CD14-positive monocyte (primary cell): Measurements from ENCODE around the gene ZNF778. TPM values are rescaled to one million over a fixed set of nuclear protein-coding genes. Genes with fewer than 3 reads are reported as not detected.

Source experiments
- DNase-seq, 3 donors: peaks; one replicate each; pipeline ENCODE4 v3.0.0-alpha.2; 2011 to 2022
- H2AFZ ChIP-seq: 2 replicates; pipeline ENCODE4 v1.6.0; 2012; ENCODE audit warnings: mild to moderate bottlenecking, low read depth, low read length, inconsistent platforms; ENCODE audit not compliant: insufficient read depth, poor library complexity, severe bottlenecking
- H3K27ac ChIP-seq, 2 donors: 1 replicate in 1 of 2; 2 replicates in 1 of 2; pipeline ENCODE4 v1.5.1; 2012 to 2013; ENCODE audit warnings: low read length in 2 of 2, control low read depth in 1 of 2, inconsistent platforms in 1 of 2, low read depth in 1 of 2, mild to moderate bottlenecking in 1 of 2
- H3K27me3 ChIP-seq, 2 donors: one replicate each; pipeline versions ENCODE4 v1.6.0 to v1.6.1; 2011 to 2013; ENCODE audit warnings: low read length in 2 of 2; ENCODE audit not compliant: control insufficient read depth in 2 of 2, insufficient read depth in 2 of 2
- H3K36me3 ChIP-seq, 2 donors: replicated peaks in 1 of 2; 1 replicate in 1 of 2; 2 replicates in 1 of 2; pipeline versions ENCODE4 v1.5.1 to v1.6.1; 2012 to 2013; ENCODE audit warnings: low read length in 2 of 2, control low read depth in 1 of 2, inconsistent platforms in 1 of 2, mild to moderate bottlenecking in 1 of 2; ENCODE audit not compliant: insufficient read depth in 2 of 2, control insufficient read depth in 1 of 2
- H3K4me1 ChIP-seq, 2 donors: 1 replicate in 1 of 2; 2 replicates in 1 of 2; pipeline versions ENCODE4 v1.5.1 to v1.6.1; 2012 to 2013; ENCODE audit warnings: low read length in 2 of 2, control low read depth in 1 of 2, inconsistent platforms in 1 of 2, mild to moderate bottlenecking in 1 of 2, moderate library complexity in 1 of 2; ENCODE audit not compliant: insufficient read depth in 2 of 2, control insufficient read depth in 1 of 2
- H3K4me2 ChIP-seq: replicated peaks from 2 replicates; pipeline ENCODE3; 2012; ENCODE audit warnings: low read length, moderate library complexity, mild to moderate bottlenecking; ENCODE audit not compliant: poor library complexity, severe bottlenecking; ENCODE audit errors: extremely low read depth
- H3K4me3 ChIP-seq, 3 experiments: fragments of 200-600 bp in 1 of 3; sonication (generic) in 1 of 3; replicated peaks in 1 of 3; 1 replicate in 2 of 3; 2 replicates in 1 of 3; pipeline ENCODE4 v1.5.1; 2011 to 2013; ENCODE audit warnings: low read length in 3 of 3, mild to moderate bottlenecking in 3 of 3, control low read depth in 2 of 3, low read depth in 2 of 3, inconsistent platforms in 1 of 3, moderate library complexity in 1 of 3
- H3K79me2 ChIP-seq: 2 replicates; pipeline ENCODE4 v1.6.0; 2012; ENCODE audit warnings: mild to moderate bottlenecking, control low read depth, inconsistent platforms, low read length, moderate library complexity; ENCODE audit not compliant: insufficient read depth
- H3K9ac ChIP-seq: 2 replicates; pipeline ENCODE4 v1.6.0; 2017; ENCODE audit warnings: low read length, mild to moderate bottlenecking; ENCODE audit not compliant: insufficient read depth, poor library complexity, severe bottlenecking
- H3K9me3 ChIP-seq, 2 donors: replicated peaks in 1 of 2; 1 replicate in 1 of 2; 2 replicates in 1 of 2; pipeline versions ENCODE4 v1.5.1 to v1.6.1; 2012 to 2013; ENCODE audit warnings: low read length in 2 of 2, control low read depth in 1 of 2; ENCODE audit not compliant: control insufficient read depth in 1 of 2, insufficient read depth in 1 of 2
- H4K20me1 ChIP-seq: 2 replicates; pipeline ENCODE4 v1.6.0; 2012; ENCODE audit warnings: mild to moderate bottlenecking, low read length, control low read depth, moderate library complexity; ENCODE audit not compliant: insufficient read depth
- H3K27ac Mint-ChIP-seq, 7 donors: one replicate each; pipeline ENCODE4 v1.8.0; 2020; ENCODE audit warnings: mild to moderate bottlenecking in 7 of 7, mixed read lengths in 7 of 7, moderate library complexity in 6 of 7, inconsistent platforms in 2 of 7
- H3K27me3 Mint-ChIP-seq, 3 donors: one replicate each; pipeline ENCODE4 v1.8.0; 2021 to 2022; ENCODE audit warnings: low read depth in 3 of 3, mild to moderate bottlenecking in 3 of 3, mixed read lengths in 3 of 3, moderate library complexity in 3 of 3, inconsistent platforms in 1 of 3
- H3K36me3 Mint-ChIP-seq, 2 donors: one replicate each; pipeline ENCODE4 v1.8.0; 2020; ENCODE audit warnings: mixed read lengths in 2 of 2, inconsistent platforms in 1 of 2, mild to moderate bottlenecking in 1 of 2
- H3K4me1 Mint-ChIP-seq: one replicate; pipeline ENCODE4 v1.8.0; 2020; ENCODE audit warnings: mild to moderate bottlenecking, mixed read lengths
- H3K4me3 Mint-ChIP-seq, 2 donors: one replicate each; pipeline ENCODE4 v1.8.0; 2020; ENCODE audit warnings: mild to moderate bottlenecking in 2 of 2, mixed read lengths in 2 of 2, moderate library complexity in 1 of 2
- H3K9me3 Mint-ChIP-seq, 7 donors: one replicate each; pipeline ENCODE4 v1.8.0; 2020 to 2022; ENCODE audit warnings: mixed read lengths in 7 of 7, mild to moderate bottlenecking in 6 of 7, moderate library complexity in 6 of 7, inconsistent platforms in 2 of 7
- CTCF ChIP-seq: fragments of 200-600 bp; IDR thresholded peaks from one replicate; pipeline ENCODE4 v1.8.0; 2022; ENCODE audit warnings: antibody characterized with exemption, mild to moderate bottlenecking
- WGBS: methylation state at CpG from one replicate; pipeline ENCODE4 v1.1.5; 2013; ENCODE audit warnings: missing lambda C conversion rate; ENCODE audit not compliant: insufficient coverage; 5-methylcytosine and 5-hydroxymethylcytosine counted together
- intact Hi-C, 2 donors: fragments of 100-400 bp; cut with micrococcal nuclease; formaldehyde crosslinking; loops; one replicate each; pipeline versions ENCODE4 v1.15.0 to v1.15.1; 2023
- polyA plus RNA-seq, 3 donors: library from polyadenylated mRNA; depleted of rRNA in 1 of 3; unstranded in 2 of 3; stranded (reverse) in 1 of 3; fragments of 300-500 nt in 2 of 3; fragments of >200 nt in 1 of 3; fragmentation: Illumina TruSeq in 2 of 3; gene quantifications; 1 replicate in 2 of 3; 2 replicates in 1 of 3; pipeline ENCODE4 v1.2.3, GENCODE V29; 2012 to 2021

The ZNF778 gene
- polyA plus RNA-seq, 3 donors: 0.51 to 9.0 (median 0.60) TPM

- Histone ChIP-seq H3K4me2 (peak overlapping the region; percentile 82), H3K9ac (no peak overlapping the region), H3K79me2 (no peaks in the 10 kb centered on the region), H3K27me3 (peaks cover 0 to 20% of the 10 kb centered on the region in 2 donors), H3K27ac (no peak overlapping the region), H3K4me3 (peak overlapping the region in 2 of 3 experiments; percentile 30 to 68), H4K20me1 (no peaks in the 10 kb centered on the region), H3K36me3 (no peaks in the 10 kb centered on the region), H3K4me1 (peaks cover 7 to 18% of the 10 kb centered on the region in 2 donors), H3K9me3 (peaks cover 18 to 24% of the 10 kb centered on the region in 2 donors), H2AFZ (peak overlapping the region; percentile 29)
- intact Hi-C loops: no loop called here
- H3K27me3 Mint-ChIP-seq: peaks cover 31 to 38% (median 36%) of the 10 kb centered on the region in 3 donors
- no peak for TF ChIP-seq CTCF
- peaks cover 9 to 34% (median 24%) of the 10 kb centered on the region in 7 donors for H3K9me3 Mint-ChIP-seq
- H3K4me3 Mint-ChIP-seq: peak overlapping the region; percentile 72 to 76
- no peaks in the 10 kb centered on the region for H3K36me3 Mint-ChIP-seq
- WGBS: 55% methylated on average over 50 of the region's 69 CpGs
- peaks cover 7% of the 10 kb centered on the region for H3K4me1 Mint-ChIP-seq
- peak overlapping the region in 2 of 7 donors; percentile 13 to 58 for H3K27ac Mint-ChIP-seq
- DNase-seq: no peak
Measured at GRCh38 chr16:89248196-89248982, 30.9 kb downstream of the ZNF778 start.

DNA sequence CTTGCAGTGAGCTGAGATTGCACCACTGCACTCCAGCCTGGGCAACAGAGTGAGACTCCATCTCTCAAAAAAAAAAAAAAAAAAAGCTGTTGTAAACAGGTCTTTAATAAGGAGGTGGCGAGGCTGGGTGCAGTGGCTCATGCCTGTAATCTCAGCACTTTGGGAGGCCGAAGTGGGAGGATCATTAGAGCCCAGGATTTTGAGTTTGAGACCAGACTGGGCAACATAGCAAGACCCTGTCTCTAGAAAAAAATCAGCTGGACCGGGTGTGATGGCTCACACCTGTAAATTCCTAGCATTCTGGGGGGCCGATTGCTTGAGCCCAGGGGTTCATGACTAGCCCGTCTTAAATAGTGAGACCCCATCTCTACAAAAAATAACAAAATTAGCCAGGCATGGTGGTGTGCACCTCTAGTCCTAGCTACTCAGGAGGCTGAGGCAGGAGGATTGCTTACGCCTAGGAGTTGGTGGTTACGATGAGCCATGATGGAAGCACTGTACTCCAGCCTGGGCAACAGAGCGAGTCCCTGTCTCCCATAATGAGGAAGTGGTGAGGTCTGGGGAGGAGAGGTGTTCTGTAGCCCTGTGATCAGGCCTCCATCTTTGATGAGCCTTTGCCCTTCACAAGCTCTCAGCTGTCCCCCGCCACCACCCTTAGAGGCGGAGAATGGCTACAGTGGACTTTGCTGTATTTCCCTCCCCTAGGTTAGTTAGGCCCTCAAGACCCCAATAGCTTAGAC lies 36.2 kb downstream of the ZNF778 start:
- intact Hi-C loops: no loop called here
- Mint-ChIP-seq H3K4me3 (no peak overlapping the region), H3K4me1 (peaks cover 36% of the 10 kb centered on the region), H3K27me3 (peaks cover 39 to 52% (median 51%) of the 10 kb centered on the region in 3 donors), H3K27ac (peak overlapping the region in 1 of 7 donors; percentile 32), H3K9me3 (peaks cover 12 to 51% (median 31%) of the 10 kb centered on the region in 7 donors), H3K36me3 (peaks cover 9 to 10% of the 10 kb centered on the region in 2 donors)
- Histone ChIP-seq H3K4me1 (peaks cover 25 to 37% of the 10 kb centered on the region in 2 donors), H3K4me3 (no peak overlapping the region), H4K20me1 (no peaks in the 10 kb centered on the region), H3K9me3 (peaks cover 10 to 22% of the 10 kb centered on the region in 2 donors), H3K79me2 (no peaks in the 10 kb centered on the region), H3K9ac (no peak overlapping the region), H3K27me3 (peaks cover 10 to 26% of the 10 kb centered on the region in 2 donors), H3K36me3 (no peaks in the 10 kb centered on the region), H3K4me2 (no peak overlapping the region), H3K27ac (no peak overlapping the region), H2AFZ (peak overlapping the region; percentile 67)
- WGBS: 100% methylated on average over 5 of the region's 10 CpGs
- peak; percentile 10 to 32 (median 12) for DNase-seq
- no peak for TF ChIP-seq CTCF
